Tibial artery (tissue), 4 donors: ENCODE results near the gene ACTA2.

Experiments used
- DNase-seq, 2 donors: peaks; one replicate each; pipeline ENCODE4 v3.0.0-alpha.2; 2019
- H3K27ac ChIP-seq, 2 donors: fragments of 200-600 bp; sonication (generic) in 1 of 2; 1 replicate in 1 of 2; 2 replicates in 1 of 2; pipeline ENCODE4 v1.5.1; 2018 to 2019; ENCODE audit warnings: mild to moderate bottlenecking in 1 of 2
- H3K27me3 ChIP-seq, 2 donors: fragments of 200-600 bp; sonication (generic) in 1 of 2; one replicate each; pipeline versions ENCODE4 v1.5.1 to v1.6.0; 2016 to 2019
- H3K36me3 ChIP-seq, 3 donors: fragments of 200-600 bp; sonication (generic) in 2 of 3; one replicate each; pipeline ENCODE4 v1.5.1; 2016 to 2019; ENCODE audit warnings: mild to moderate bottlenecking in 2 of 3
- H3K4me1 ChIP-seq, 4 donors: fragments of 200-600 bp; sonication (generic) in 2 of 4; 1 replicate in 3 of 4; 2 replicates in 1 of 4; pipeline ENCODE4 v1.5.1; 2016 to 2019
- H3K4me3 ChIP-seq, 2 donors: fragments of 200-600 bp; sonication (generic) in 1 of 2; 1 replicate in 1 of 2; 2 replicates in 1 of 2; pipeline ENCODE4 v1.5.1; 2018 to 2019; ENCODE audit warnings: mild to moderate bottlenecking in 2 of 2
- H3K9me3 ChIP-seq, 3 donors: fragments of 200-600 bp; sonication (generic) in 1 of 3; one replicate each; pipeline ENCODE4 v1.5.1; 2016 to 2019
- intact Hi-C: fragments of 100-400 bp; cut with DNase I; formaldehyde crosslinking; loops from one replicate; pipeline ENCODE4 v1.15.0; 2023; ENCODE audit warnings: low total_unique reads
- TF ChIP-seq, protein P1 (sequence below), 2 experiments: fragments of 200-600 bp in 1 of 2; fragments of 450-650 bp in 1 of 2; IDR thresholded peaks; one replicate each; pipeline ENCODE4 v1.5.1; 2017 to 2019; ENCODE audit warnings: antibody characterized with exemption in 2 of 2, mild to moderate bottlenecking in 1 of 2, moderate library complexity in 1 of 2

The ACTA2 gene

DNA sequence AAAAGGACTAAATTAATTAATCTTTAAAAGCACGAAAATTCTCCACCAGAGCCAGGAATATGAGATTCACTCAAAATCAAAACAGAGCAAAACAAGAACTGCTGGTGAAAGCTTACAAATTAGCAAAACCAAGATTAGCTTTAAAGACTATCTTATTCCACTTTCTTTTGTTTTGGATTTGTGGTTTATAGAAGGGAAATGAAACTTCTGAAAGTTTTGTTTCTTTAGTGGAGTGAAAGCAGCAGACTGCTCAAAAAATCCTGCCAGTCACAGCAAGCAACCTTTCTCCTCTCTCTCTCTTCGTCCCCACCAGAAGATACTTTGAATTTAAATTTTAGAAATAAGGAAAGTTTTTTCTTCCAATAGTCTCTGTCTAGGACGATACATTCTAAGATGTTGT is 7.8 kb downstream of the ACTA2 start:
- Histone ChIP-seq H3K36me3 (peaks cover 88 to 97% (median 96%) of the 10 kb centered on the region in 3 donors), H3K4me3 (peak overlapping the region; percentile 68 to 72), H3K4me1 (peaks cover 0 to 75% (median 53%) of the 10 kb centered on the region in 4 donors), H3K9me3 (no peaks in the 10 kb centered on the region), H3K27ac (peak overlapping the region; percentile 88 to 89), H3K27me3 (no peaks in the 10 kb centered on the region)
- intact Hi-C loops: no loop called here
- TF ChIP-seq, protein P1, sequence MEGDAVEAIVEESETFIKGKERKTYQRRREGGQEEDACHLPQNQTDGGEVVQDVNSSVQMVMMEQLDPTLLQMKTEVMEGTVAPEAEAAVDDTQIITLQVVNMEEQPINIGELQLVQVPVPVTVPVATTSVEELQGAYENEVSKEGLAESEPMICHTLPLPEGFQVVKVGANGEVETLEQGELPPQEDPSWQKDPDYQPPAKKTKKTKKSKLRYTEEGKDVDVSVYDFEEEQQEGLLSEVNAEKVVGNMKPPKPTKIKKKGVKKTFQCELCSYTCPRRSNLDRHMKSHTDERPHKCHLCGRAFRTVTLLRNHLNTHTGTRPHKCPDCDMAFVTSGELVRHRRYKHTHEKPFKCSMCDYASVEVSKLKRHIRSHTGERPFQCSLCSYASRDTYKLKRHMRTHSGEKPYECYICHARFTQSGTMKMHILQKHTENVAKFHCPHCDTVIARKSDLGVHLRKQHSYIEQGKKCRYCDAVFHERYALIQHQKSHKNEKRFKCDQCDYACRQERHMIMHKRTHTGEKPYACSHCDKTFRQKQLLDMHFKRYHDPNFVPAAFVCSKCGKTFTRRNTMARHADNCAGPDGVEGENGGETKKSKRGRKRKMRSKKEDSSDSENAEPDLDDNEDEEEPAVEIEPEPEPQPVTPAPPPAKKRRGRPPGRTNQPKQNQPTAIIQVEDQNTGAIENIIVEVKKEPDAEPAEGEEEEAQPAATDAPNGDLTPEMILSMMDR (IDR thresholded peaks at IDR 0.05): no peak
- no peak for DNase-seq

DNA sequence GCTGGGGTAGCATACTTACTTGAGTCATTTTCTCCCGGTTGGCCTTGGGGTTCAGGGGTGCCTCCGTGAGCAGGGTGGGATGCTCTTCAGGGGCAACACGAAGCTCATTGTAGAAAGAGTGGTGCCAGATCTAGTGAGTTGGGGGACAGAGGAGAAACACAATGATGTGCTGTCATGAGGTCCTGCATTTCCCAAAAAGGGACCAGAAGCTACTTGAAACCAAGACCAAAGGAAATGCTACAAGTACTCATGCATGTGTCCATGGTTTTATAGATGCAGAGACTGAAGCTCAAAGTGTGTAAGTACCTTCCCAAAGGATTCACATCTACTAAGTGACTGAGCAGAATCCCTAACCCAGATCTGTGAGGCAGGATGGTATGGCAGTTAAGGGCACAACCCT is 8.8 kb downstream of the ACTA2 start:
- H3K27ac ChIP-seq: peak overlapping the region; percentile 88 to 89
- TF ChIP-seq, protein P1 (IDR thresholded peaks at IDR 0.05): no peak
- intact Hi-C loops: no loop called here
- H3K27me3 ChIP-seq: no peaks in the 10 kb centered on the region
- DNase-seq: no peak
- peak overlapping the region; percentile 9 to 72 for H3K4me3 ChIP-seq
- peaks cover 95 to 97% (median 96%) of the 10 kb centered on the region in 3 donors for H3K36me3 ChIP-seq
- H3K9me3 ChIP-seq: no peaks in the 10 kb centered on the region
- peaks cover 0 to 85% (median 55%) of the 10 kb centered on the region in 4 donors for H3K4me1 ChIP-seq

DNA sequence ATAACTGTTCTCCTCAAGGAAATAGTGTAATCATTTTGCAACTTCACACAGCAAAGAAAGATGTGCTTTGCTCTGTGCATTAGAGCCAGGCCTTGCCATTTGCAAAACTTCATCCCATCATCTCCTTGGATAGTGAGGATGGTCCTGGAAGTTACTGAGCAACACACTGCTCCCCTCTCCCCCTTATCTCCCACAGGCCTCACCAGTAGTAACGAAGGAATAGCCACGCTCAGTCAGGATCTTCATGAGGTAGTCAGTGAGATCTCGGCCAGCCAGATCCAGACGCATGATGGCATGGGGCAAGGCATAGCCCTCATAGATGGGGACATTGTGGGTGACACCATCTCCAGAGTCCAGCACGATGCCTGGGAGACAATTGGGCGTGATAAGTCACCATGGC is 11.5 kb downstream of the ACTA2 start:
- H3K9me3 ChIP-seq: no peaks in the 10 kb centered on the region
- DNase-seq: no peak
- peaks cover 0 to 91% (median 60%) of the 10 kb centered on the region in 4 donors for H3K4me1 ChIP-seq
- peaks cover 98 to 100% (median 100%) of the 10 kb centered on the region in 3 donors for H3K36me3 ChIP-seq
- no peaks in the 10 kb centered on the region for H3K27me3 ChIP-seq
- intact Hi-C loops: no loop called here
- H3K27ac ChIP-seq: peak overlapping the region; percentile 88 to 89
- H3K4me3 ChIP-seq: peak overlapping the region in 1 of 2 donors; percentile 72
- TF ChIP-seq, protein P1 (IDR thresholded peaks at IDR 0.05): no peak

DNA sequence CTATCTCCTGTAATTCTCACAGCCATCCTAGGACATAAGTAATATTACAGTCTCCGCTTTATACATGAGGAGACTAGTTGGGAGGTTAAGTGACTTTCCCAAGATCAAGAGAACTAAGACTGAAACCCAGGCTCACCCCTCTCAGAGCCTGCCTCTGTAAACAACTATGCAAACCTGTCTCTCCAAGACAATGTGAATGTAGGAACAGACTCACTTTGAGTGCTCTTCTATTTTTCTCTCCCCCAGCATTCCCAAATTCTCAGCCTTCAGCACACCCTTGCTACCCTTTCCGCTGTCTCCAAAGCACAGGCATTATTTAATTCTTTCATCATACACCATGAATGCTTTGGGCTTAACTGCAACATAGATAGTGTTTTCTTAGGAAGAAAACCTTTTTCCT is 13.6 kb downstream of the ACTA2 start:
- intact Hi-C loops: loop anchor here (5.0 to 10.0 kb wide), 2 partner anchors 48 to 276 kb away; no protein-coding TSS in a partner anchor
- H3K27ac ChIP-seq: peak overlapping the region; percentile 88 to 89

DNA sequence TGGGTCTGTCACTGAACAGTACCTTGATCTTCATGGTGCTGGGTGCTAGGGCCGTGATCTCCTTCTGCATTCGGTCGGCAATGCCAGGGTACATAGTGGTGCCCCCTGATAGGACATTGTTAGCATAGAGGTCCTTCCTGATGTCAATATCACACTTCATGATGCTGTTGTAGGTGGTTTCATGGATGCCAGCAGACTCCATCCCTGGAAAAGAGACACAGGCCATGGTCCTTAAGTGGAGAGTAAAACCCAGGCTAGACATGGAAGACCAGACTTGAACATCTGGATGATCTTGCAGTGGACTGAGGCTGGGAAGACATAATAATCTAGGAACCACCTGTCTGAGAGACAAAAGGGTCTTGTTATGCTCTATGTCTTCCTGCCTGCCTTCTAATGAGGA is 14.5 kb downstream of the ACTA2 start:
- peaks cover 76 to 87% (median 81%) of the 10 kb centered on the region in 3 donors for H3K36me3 ChIP-seq
- peak overlapping the region; percentile 54 to 89 for H3K27ac ChIP-seq
- DNase-seq: no peak
- TF ChIP-seq, protein P1 (IDR thresholded peaks at IDR 0.05): no peak
- H3K4me1 ChIP-seq: peaks cover 0 to 64% (median 37%) of the 10 kb centered on the region in 4 donors
- no peaks in the 10 kb centered on the region for H3K9me3 ChIP-seq
- intact Hi-C loops: loop anchor here (5.0 to 10.0 kb wide), 2 partner anchors 49 to 277 kb away; no protein-coding TSS in a partner anchor
- no peak overlapping the region for H3K4me3 ChIP-seq
- H3K27me3 ChIP-seq: no peaks in the 10 kb centered on the region

More for the DNA sequence above, 13.6 kb downstream of the ACTA2 start:
- Histone ChIP-seq H3K9me3 (no peaks in the 10 kb centered on the region), H3K4me1 (peaks cover 0 to 73% (median 45%) of the 10 kb centered on the region in 4 donors), H3K36me3 (peaks cover 85 to 96% (median 90%) of the 10 kb centered on the region in 3 donors), H3K27me3 (no peaks in the 10 kb centered on the region), H3K4me3 (no peak overlapping the region)
- no peak for DNase-seq
- TF ChIP-seq, protein P1 (IDR thresholded peaks at IDR 0.05): no peak
